ENCODE data around the gene ZNF408.

Gene ZNF408

DNA sequence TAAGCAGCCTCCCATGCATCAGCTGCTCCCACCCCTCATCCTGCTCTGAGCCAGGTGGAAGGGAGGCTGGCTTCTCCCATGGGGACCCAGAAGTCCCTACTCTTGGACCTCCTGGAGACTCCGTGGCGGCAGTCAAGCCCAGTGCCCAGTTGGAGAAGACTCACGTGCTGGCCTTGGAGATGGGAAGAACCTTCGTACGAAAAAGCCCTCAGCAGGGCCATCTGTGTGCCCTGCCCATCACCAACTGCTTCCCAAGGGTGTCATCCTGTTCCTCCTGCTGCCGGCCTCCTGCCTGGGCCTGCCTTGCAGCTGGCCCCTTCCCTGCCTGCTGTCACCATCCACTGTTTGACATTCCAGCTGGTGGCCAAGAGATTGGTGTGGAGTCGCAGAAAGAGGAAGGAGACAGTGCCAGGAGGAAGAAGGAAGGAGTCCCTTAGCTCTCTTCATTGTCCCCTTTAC, 28.4 kb upstream of the ZNF408 start:
- Histone ChIP-seq H3K4me3 (ENCODE audit: low read length in 2 of 2) (no peak overlapping the region), H3K4me2 (ENCODE audit: insufficient read depth, low read length, poor library complexity, severe bottlenecking) (no peak overlapping the region), H3K27ac (replicated peaks; ENCODE audit: low read length) (no peak overlapping the region), H3K27me3 (ENCODE audit: control insufficient read depth in 3 of 3, insufficient read depth in 3 of 3, low read depth in 1 of 3, low read length in 3 of 3) (no peaks in the 10 kb centered on the region), H3K4ac (ENCODE audit: low read length) (no peak overlapping the region), H3K36me3 (replicated peaks in 1 of 2; ENCODE audit: control insufficient read depth in 2 of 2, insufficient read depth in 2 of 2, low read length in 2 of 2) (peaks cover 36 to 73% of the 10 kb centered on the region in 2 donors), H2BK5ac (ENCODE audit: low read length) (no peak overlapping the region), H2BK120ac (ENCODE audit: low read depth, low read length) (no peak overlapping the region), H3K18ac (ENCODE audit: low read length) (no peak overlapping the region), H3K9ac (ENCODE audit: low read depth, low read length, poor library complexity) (no peak overlapping the region), H2AFZ (ENCODE audit: low read length) (no peak overlapping the region), H3K23ac (ENCODE audit: low read depth, low read length, poor library complexity) (no peak overlapping the region), H2AK5ac (ENCODE audit: low read depth, low read length) (no peak overlapping the region), H3K9me3 (replicated peaks in 1 of 2; ENCODE audit: control insufficient read depth in 2 of 2, insufficient read depth in 1 of 2, low read depth in 1 of 2, low read length in 2 of 2) (peaks cover 0 to 3% of the 10 kb centered on the region in 2 donors), H4K91ac (ENCODE audit: low read depth, low read length, poor library complexity) (no peak overlapping the region), H2BK15ac (ENCODE audit: low read length) (no peak overlapping the region), H3K4me1 (ENCODE audit: control insufficient read depth in 2 of 2, insufficient read depth in 1 of 2, low read depth in 1 of 2, low read length in 2 of 2) (peaks cover 2 to 4% of the 10 kb centered on the region in 2 donors), H3K79me1 (ENCODE audit: low read depth, low read length) (peaks cover 3% of the 10 kb centered on the region), H4K8ac (ENCODE audit: low read depth, low read length) (no peak overlapping the region), H3K14ac (ENCODE audit: low read length) (no peak overlapping the region), H2BK12ac (ENCODE audit: low read length) (no peak overlapping the region)
- WGBS, 2 donors (ENCODE audit: extremely low coverage in 2 of 2, insufficient read length in 2 of 2, insufficient replicate concordance in 1 of 2), result no CpG with 5 or more reads among the region's 7 CpGs
- DNase-seq (ENCODE audit: low spot score), result no peak

DNA sequence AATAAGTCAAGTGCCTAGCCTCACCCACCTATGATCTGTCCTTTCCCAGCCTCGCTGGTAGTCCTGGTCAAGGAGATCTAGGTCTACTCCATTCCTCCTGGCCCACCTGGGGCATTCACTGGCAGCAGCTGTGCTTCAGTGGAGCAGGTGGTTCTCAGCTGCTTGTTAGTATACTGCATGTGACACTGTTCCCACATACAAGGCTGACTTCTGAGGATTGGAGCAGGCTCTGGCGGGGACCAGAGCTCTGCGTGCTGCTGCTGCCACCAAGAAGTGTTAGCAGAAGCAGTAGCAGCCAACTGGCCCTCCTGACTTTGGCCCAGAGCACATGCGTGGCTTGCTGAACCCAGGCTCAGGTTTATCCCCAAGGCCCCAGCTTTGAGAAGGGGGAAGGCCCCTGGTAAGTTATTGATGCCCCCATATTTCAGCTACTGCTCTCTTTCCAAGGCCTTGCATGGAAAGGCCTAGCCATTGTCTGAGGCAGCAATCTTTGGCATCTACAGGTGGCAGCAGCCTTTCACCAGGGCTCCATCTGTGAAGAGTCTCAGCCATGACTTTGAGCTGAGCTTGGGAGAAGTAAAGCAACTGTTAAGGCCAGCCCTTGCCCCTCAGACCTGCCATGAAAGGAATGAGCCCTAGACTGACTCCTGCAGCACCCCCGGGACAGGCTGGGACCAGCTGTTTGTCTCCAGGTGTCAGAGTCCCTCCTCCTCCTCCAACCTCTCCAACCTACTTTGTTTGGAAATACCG, 26.9 kb upstream of the ZNF408 start:
- H3K4me2 ChIP-seq (ENCODE audit: insufficient read depth, low read length, poor library complexity, severe bottlenecking), result no peak overlapping the region
- no peak overlapping the region for H2BK15ac ChIP-seq (ENCODE audit: low read length)

DNA sequence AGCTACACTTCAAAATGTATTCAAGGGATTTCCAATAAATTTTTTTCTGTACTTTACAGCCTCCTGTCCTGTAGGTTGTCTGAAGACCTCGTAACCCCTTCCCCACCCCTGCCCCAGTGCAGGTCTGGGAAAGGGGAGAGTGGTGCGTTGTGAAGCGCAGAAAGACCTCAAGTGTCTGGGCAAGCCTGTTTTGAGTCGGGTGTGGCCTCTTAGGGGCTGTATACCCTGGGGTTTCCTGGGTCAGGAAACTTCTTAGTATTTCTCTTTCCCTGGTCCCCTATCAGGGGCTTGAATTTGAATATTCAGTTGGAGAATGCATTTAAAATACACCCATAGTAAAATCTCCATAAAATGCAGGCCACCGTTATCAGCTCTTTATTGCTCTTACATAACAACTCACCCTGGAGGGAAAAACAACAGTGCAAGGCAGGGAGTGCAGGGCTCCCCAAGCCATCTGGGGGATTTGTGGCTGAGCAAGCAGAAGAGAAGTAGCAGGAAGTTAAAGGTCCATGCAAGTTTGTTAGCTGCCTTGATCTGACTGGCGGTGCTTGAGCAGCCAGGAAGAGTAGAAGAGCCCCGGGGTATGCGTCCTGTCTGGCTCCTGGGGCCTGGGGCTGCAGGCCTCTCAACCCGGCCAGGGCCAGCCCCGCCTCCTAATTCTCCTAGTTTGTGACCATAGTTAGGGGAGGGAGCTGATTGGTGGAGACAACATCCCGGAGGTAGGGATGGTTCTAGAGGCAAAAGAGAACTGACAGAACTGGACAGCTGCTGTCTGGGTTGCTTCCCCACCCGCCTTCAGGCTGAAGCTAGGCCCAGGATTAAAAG, 26.2 kb upstream of the ZNF408 start:
- Histone ChIP-seq H3K36me3 (replicated peaks in 1 of 2; ENCODE audit: control insufficient read depth in 2 of 2, insufficient read depth in 2 of 2, low read length in 2 of 2) (peaks cover 32 to 70% of the 10 kb centered on the region in 2 donors), H3K14ac (ENCODE audit: low read length) (no peak overlapping the region), H3K9ac (ENCODE audit: low read depth, low read length, poor library complexity) (peak overlapping the region; percentile 73), H4K91ac (ENCODE audit: low read depth, low read length, poor library complexity) (no peak overlapping the region), H4K8ac (ENCODE audit: low read depth, low read length) (no peak overlapping the region), H2BK120ac (ENCODE audit: low read depth, low read length) (no peak overlapping the region), H3K4me2 (ENCODE audit: insufficient read depth, low read length, poor library complexity, severe bottlenecking) (no peak overlapping the region), H3K79me1 (ENCODE audit: low read depth, low read length) (peaks cover 5% of the 10 kb centered on the region), H3K4ac (ENCODE audit: low read length) (no peak overlapping the region), H2AFZ (ENCODE audit: low read length) (no peak overlapping the region), H2AK5ac (ENCODE audit: low read depth, low read length) (no peak overlapping the region), H3K27ac (replicated peaks; ENCODE audit: low read length) (no peak overlapping the region), H3K4me3 (ENCODE audit: low read length in 2 of 2) (no peak overlapping the region), H3K4me1 (ENCODE audit: control insufficient read depth in 2 of 2, insufficient read depth in 1 of 2, low read depth in 1 of 2, low read length in 2 of 2) (peaks cover 2 to 4% of the 10 kb centered on the region in 2 donors), H2BK5ac (ENCODE audit: low read length) (no peak overlapping the region), H3K18ac (ENCODE audit: low read length) (no peak overlapping the region), H2BK12ac (ENCODE audit: low read length) (no peak overlapping the region), H3K23ac (ENCODE audit: low read depth, low read length, poor library complexity) (no peak overlapping the region), H3K9me3 (replicated peaks in 1 of 2; ENCODE audit: control insufficient read depth in 2 of 2, insufficient read depth in 1 of 2, low read depth in 1 of 2, low read length in 2 of 2) (no peaks in the 10 kb centered on the region), H3K27me3 (ENCODE audit: control insufficient read depth in 3 of 3, insufficient read depth in 3 of 3, low read depth in 1 of 3, low read length in 3 of 3) (no peaks in the 10 kb centered on the region), H2BK15ac (ENCODE audit: low read length) (no peak overlapping the region)
- DNase-seq (ENCODE audit: low spot score), result peak; percentile 8
- no CpG with 5 or more reads among the region's 12 CpGs for WGBS, 2 donors (ENCODE audit: extremely low coverage in 2 of 2, insufficient read length in 2 of 2, insufficient replicate concordance in 1 of 2)

More for the DNA sequence above, 26.9 kb upstream of the ZNF408 start:
- H3K4me3 ChIP-seq (ENCODE audit: low read length in 2 of 2), result no peak overlapping the region
- H4K91ac ChIP-seq (ENCODE audit: low read depth, low read length, poor library complexity), result no peak overlapping the region
- no peak overlapping the region for H4K8ac ChIP-seq (ENCODE audit: low read depth, low read length)
- no peak overlapping the region for H3K4ac ChIP-seq (ENCODE audit: low read length)
- H3K27me3 ChIP-seq (ENCODE audit: control insufficient read depth in 3 of 3, insufficient read depth in 3 of 3, low read depth in 1 of 3, low read length in 3 of 3), result no peaks in the 10 kb centered on the region
- H2BK12ac ChIP-seq (ENCODE audit: low read length), result no peak overlapping the region
- no peak overlapping the region for H2BK120ac ChIP-seq (ENCODE audit: low read depth, low read length)
- peaks cover 32 to 70% of the 10 kb centered on the region in 2 donors for H3K36me3 ChIP-seq (replicated peaks in 1 of 2; ENCODE audit: control insufficient read depth in 2 of 2, insufficient read depth in 2 of 2, low read length in 2 of 2)
- H2BK5ac ChIP-seq (ENCODE audit: low read length), result no peak overlapping the region
- no CpG with 5 or more reads among the region's 6 CpGs for WGBS, 2 donors (ENCODE audit: extremely low coverage in 2 of 2, insufficient read length in 2 of 2, insufficient replicate concordance in 1 of 2)
- no peak overlapping the region for H2AFZ ChIP-seq (ENCODE audit: low read length)
- H3K4me1 ChIP-seq (ENCODE audit: control insufficient read depth in 2 of 2, insufficient read depth in 1 of 2, low read depth in 1 of 2, low read length in 2 of 2), result peaks cover 2 to 4% of the 10 kb centered on the region in 2 donors
- no peak overlapping the region for H3K27ac ChIP-seq (replicated peaks; ENCODE audit: low read length)
- H3K18ac ChIP-seq (ENCODE audit: low read length), result no peak overlapping the region
- no peak overlapping the region for H3K9ac ChIP-seq (ENCODE audit: low read depth, low read length, poor library complexity)
- no peak for DNase-seq (ENCODE audit: low spot score)
- no peak overlapping the region for H3K23ac ChIP-seq (ENCODE audit: low read depth, low read length, poor library complexity)
- H3K14ac ChIP-seq (ENCODE audit: low read length), result no peak overlapping the region
- H2AK5ac ChIP-seq (ENCODE audit: low read depth, low read length), result no peak overlapping the region
- H3K9me3 ChIP-seq (replicated peaks in 1 of 2; ENCODE audit: control insufficient read depth in 2 of 2, insufficient read depth in 1 of 2, low read depth in 1 of 2, low read length in 2 of 2), result no peaks in the 10 kb centered on the region
- H3K79me1 ChIP-seq (ENCODE audit: low read depth, low read length), result peaks cover 3% of the 10 kb centered on the region

DNA sequence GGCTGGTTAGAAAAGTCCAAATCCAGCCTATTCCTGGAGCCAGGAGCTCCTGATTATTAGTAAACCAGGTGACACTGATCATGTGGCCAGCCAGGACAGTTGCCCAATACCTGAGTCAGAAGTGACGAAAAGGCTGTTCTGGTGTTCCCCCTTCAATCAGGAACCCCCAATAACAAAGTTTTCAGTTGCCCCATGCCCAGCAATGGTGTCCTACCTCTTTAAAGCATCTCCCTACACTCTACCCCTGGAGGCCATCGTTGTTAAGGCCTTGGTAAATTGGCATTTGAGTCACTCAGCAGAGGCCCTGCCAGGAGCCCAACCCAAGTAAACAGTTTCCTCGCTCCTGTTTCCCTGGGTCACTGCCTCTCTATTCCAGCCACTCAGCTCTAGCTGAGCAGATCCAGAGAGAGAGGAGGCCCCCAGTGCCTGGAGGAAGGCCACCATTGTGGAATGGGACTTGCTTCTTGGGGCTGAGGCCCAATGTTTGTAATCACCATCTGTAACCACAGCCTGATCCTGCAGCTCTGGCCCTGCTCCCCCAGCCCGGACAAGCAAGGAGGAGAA, 25.5 kb upstream of the ZNF408 start:
- no peak overlapping the region for H2BK120ac ChIP-seq (ENCODE audit: low read depth, low read length)
- H3K18ac ChIP-seq (ENCODE audit: low read length), result no peak overlapping the region
- H2BK5ac ChIP-seq (ENCODE audit: low read length), result no peak overlapping the region
- no peak overlapping the region for H2AFZ ChIP-seq (ENCODE audit: low read length)
- H2BK12ac ChIP-seq (ENCODE audit: low read length), result no peak overlapping the region
- H3K4ac ChIP-seq (ENCODE audit: low read length), result no peak overlapping the region
- H3K23ac ChIP-seq (ENCODE audit: low read depth, low read length, poor library complexity), result no peak overlapping the region
- no peak overlapping the region for H4K91ac ChIP-seq (ENCODE audit: low read depth, low read length, poor library complexity)
- no peak for DNase-seq (ENCODE audit: low spot score)
- peaks cover 35 to 71% of the 10 kb centered on the region in 2 donors for H3K36me3 ChIP-seq (replicated peaks in 1 of 2; ENCODE audit: control insufficient read depth in 2 of 2, insufficient read depth in 2 of 2, low read length in 2 of 2)
- peaks cover 5% of the 10 kb centered on the region for H3K79me1 ChIP-seq (ENCODE audit: low read depth, low read length)
- H3K4me2 ChIP-seq (ENCODE audit: insufficient read depth, low read length, poor library complexity, severe bottlenecking), result no peak overlapping the region
- no peak overlapping the region for H3K9ac ChIP-seq (ENCODE audit: low read depth, low read length, poor library complexity)
- H2BK15ac ChIP-seq (ENCODE audit: low read length), result no peak overlapping the region
- H3K4me3 ChIP-seq (ENCODE audit: low read length in 2 of 2), result no peak overlapping the region
- H4K8ac ChIP-seq (ENCODE audit: low read depth, low read length), result no peak overlapping the region
- peaks cover 2 to 4% of the 10 kb centered on the region in 2 donors for H3K4me1 ChIP-seq (ENCODE audit: control insufficient read depth in 2 of 2, insufficient read depth in 1 of 2, low read depth in 1 of 2, low read length in 2 of 2)
- H2AK5ac ChIP-seq (ENCODE audit: low read depth, low read length), result no peak overlapping the region
- H3K27ac ChIP-seq (replicated peaks; ENCODE audit: low read length), result no peak overlapping the region
- WGBS, 2 donors (ENCODE audit: extremely low coverage in 2 of 2, insufficient read length in 2 of 2, insufficient replicate concordance in 1 of 2), result no CpG with 5 or more reads among the region's 4 CpGs
- H3K9me3 ChIP-seq (replicated peaks in 1 of 2; ENCODE audit: control insufficient read depth in 2 of 2, insufficient read depth in 1 of 2, low read depth in 1 of 2, low read length in 2 of 2), result no peaks in the 10 kb centered on the region
- H3K14ac ChIP-seq (ENCODE audit: low read length), result no peak overlapping the region
- H3K27me3 ChIP-seq (ENCODE audit: control insufficient read depth in 3 of 3, insufficient read depth in 3 of 3, low read depth in 1 of 3, low read length in 3 of 3), result no peaks in the 10 kb centered on the region
